Stimulated activated CD8-positive, alpha-beta memory T cell treated with anti-CD3 and anti-CD28 coated beads, Interleukin-4, amount 100 ng/mL, for 1 hour (primary cell): ENCODE results near the gene NOL4L.
"Not testable (repeated sequence)": the region's sequence is repeated elsewhere in the genome, so short reads cannot be mapped to it uniquely, and the experiment has no call there.

Source experiments
- DNase-seq, 2 donors: peaks; one replicate each; pipeline ENCODE4 v3.0.0-alpha.2; 2020; ENCODE audit warnings: low read depth in 2 of 2, low spot score in 1 of 2

NOL4L gene

DNA sequence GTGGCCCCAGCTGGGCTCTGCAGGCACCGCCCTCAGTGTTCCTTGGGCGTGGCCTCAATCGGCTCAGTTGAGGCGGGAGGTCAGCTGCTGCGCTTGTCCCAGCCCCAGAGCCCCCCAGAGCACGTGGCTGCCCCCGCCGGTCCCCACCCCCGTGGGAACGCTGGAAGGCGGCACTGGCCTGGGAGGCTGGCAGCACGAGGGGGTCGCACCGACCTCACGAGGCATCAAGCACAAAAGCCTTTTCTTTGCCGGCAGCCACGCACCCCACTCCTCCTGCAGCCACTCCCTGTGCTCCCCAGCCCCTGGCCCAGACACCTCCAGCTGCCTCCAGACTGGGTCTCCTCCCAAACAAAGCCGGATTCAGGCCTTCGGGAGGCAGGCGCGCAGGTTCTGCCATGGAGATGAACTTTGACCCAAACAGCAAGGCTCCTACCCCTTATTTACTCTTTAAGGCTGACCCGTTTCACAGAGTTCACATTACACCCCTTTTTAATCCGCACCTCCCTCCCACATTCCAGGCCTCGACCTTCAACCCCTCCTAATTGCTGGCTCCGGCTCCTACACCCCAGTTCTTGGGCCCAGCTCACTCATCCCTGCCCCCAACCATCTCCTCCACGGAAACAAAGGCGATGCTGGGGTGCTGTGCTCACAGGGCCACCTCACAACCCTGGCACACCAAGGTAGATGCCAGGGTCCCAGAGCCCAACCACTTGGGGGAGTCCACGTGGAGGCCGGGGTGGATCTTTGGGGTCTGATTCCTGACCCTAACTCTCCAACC lies 111.7 kb downstream of the NOL4L start:
- DNase-seq: no peak

GRCh38 chr20:32472581-32473207 lies 112.4 kb downstream of the NOL4L start:
- no peak for DNase-seq

GRCh38 chr20:32470940-32471339 lies 114.2 kb downstream of the NOL4L start:
- no peak for DNase-seq

DNA sequence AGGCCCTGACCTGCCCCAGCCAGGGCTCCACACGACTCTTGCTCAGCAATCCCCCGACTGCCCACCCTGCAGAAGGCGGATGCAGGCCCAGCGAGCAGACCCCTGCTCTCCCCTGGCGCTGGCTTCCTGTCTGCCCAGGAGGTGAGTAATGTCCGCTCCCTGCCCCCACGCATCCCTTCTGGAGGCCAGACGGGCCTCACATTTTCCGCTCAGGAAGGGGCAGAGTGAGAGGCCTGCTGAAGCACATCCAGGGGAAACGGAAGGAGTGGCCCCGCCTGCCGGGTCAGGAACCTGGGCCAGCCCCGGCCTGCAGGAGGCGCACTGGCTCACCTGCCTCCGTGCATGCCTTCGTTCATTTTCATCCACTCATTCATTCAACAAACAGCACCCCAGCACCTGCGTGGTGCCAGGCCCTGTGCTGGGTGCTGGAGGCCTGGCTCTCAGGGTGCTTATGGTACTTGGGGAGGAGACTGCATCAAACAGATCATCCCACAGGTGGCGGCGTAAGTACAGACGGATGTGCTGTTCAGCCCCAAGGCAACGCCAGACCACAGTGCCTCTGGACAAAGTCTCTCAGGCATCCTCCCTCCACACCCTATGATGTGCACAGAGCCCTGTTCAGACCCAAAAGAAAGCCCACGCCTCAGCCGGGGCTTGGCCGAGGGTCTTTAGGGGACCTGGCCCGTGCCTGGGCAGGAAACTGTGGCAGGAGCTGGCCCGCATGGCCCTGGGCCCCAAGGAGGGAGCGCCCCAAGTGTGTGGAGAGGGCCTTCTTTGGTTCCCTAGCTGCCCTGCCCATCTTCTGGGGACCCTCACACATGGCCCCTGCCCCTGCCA lies 114.9 kb downstream of the NOL4L start:
- DNase-seq: no peak

DNA sequence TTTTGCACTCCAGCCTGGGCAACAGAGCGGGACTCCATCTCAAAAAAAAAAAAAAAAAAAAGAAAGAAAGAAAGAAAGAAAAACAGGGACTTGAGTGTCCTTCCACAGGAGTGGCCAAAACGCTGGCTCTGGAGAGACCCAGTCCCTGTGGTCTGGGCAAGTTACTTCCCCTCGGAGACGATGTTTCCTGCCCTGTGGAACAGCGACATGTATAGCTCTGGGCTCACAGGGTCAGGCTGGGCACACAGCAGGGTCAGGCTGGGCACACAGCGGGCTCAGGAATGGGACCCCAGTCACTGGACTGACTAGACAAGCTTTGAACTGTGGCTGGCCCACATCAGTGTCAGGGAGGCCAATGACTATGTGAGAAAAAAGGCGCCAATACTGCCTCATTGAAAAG lies 116.3 kb downstream of the NOL4L start:
- DNase-seq: no peak

GRCh38 chr20:32468313-32468640 lies 116.9 kb downstream of the NOL4L start:
- no peak for DNase-seq

DNA sequence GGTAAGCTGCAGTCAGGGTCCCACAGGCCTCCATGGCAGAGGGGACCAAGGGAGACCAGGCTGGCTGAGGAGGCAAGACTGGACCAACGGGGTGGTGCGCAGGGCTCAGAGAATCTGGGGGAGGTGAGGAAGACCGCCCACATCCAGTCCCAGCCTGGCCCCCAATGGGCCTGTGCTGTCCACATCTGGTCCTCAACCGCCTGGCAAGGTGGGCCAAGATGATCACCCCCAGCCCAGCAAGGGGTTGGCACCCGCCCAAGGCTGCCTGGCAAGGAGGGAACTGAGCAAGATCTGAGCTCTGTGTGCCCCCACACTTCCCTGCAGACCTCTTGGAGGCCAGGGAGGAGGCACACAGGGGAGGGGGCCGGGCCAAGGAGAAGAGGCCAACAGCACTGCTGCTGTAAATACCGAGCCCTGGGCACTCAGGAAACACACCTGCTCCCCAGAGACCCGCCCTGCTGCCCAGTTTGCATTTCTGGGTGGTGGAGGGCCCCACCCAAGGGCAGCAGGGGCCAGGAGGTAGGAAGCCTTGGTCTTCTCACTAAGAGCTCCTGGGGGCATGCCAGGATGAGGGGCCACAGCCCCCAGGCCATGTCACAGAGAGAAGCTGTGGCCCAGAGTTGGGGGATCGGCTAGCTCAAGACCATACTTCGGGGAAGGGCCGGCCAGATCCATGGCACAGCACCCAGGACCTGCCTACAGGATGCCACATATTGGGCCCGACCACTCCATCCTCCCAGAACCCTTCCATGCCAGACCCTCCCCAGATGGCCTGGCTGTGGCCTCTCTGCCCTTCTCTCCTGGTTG lies 117.4 kb downstream of the NOL4L start:
- DNase-seq: no peak

GRCh38 chr20:32466739-32467505 lies 118.2 kb downstream of the NOL4L start:
- DNase-seq: no peak

GRCh38 chr20:32465901-32466675 lies 119.0 kb downstream of the NOL4L start:
- not testable (repeated sequence) for DNase-seq

DNA sequence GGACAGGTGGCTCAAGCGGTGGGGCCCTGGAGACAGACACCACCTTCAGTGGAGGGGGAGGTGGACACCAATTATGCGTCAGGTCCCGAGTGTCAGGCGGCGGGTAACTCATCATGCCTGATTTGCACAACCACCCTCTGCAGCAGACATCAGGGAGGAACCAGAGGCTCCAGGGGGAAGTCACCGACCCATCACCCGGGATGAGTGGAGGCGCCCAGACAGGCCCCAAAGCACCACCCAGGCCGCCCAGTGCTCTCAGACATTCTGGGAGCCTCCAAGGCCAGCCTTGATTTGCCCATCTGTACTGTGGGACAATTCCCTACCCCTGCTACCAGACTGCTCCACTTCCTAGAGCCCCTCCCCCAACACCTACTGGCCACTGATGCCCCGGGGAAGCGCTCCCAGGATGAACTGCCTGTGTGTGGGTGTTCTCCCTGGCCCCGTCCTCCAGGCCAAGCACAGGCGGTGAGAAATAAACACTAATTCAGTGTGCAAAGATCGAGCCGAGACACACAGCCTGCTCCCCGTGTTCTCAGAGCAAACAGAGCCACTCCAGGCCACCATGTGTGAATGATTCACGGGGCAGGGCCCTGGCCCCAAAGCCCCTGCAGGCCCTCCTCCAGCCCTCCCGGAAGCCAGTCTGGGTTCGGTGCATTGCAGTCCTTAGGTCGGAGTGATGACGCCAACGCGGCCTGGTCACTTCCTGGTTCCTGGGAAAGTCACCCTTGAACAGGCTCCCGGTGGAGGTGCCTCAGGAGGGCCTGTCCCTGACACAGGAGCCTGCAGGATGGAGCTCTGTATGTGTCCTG lies 119.8 kb downstream of the NOL4L start:
- no peak for DNase-seq

GRCh38 chr20:32464401-32465091 lies 120.6 kb downstream of the NOL4L start:
- no peak for DNase-seq

- DNase-seq: no peak
These were observed 121.3 kb downstream of the NOL4L start for GRCh38 chr20:32463642-32464400.

DNA sequence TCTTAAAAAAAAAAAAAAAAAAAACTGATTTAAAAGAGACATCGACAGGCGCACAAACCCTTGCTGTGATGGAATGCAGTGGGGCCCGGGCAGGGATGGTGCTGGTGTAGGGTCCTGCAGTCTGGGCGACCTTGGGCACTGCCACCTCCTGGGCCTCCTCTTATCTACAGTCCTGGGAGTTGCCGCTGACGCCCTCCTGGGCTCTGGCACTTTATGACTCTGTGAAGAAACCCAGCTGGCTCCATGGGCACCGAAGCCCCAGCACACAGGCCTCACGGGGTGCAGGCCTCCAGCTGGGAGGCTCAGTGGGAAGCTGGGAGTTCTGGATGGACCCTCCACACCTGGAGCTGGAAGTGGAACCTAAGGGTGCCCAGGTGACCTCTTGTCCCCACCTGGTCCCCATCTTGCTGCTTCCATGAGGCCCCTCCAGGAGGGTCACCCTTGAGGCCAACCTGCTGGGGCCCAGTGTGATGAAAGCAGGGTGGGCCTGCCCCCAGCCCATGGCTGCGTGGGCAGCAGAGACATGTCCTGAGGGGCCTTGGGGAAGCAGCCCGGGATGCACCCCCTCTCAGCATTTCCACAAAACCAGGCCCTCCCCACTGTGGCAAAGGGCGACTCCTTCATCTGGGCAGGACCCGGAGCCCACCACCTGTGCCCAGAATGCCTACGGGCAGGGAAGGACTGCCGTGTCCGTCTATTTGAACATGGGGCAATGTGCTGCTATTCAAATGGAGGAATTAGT lies 122.1 kb downstream of the NOL4L start:
- DNase-seq: no peak

- DNase-seq: no peak
These were observed 123.1 kb downstream of the NOL4L start for GRCh38 chr20:32461836-32462600.

DNA sequence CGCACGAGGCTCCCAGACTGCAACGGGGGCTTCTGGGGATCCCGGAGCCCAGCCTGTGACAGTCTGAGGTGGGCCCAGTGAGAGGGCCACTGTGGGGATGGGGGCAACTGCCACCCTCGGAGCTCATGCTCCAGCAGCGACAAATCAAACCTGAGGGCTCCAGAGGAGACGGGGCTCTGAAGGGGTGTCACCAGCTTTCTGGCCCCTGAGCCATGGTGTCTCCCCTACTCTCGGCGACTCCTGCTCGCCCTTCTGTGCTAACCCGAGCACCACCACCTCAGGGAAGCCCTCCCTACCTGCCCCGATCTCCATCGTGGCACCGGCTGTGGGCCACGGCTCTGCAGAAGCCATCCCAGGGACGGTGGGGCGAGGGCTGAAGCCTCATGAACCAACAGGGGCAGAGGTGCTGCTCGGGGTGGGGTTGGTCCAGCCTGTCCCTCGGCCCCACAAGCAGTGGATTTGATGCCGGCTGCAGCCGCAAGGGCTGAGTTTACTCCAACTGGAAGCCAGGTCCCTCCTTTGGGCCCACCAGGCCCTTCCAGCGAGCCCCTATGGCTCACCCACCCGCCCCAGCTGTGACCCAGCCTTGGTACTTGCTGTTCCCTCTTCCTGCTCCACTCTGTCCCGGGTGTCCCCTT lies 124.3 kb downstream of the NOL4L start:
- DNase-seq: no peak

- DNase-seq: no peak
These were observed 124.9 kb downstream of the NOL4L start for GRCh38 chr20:32460231-32460630.
